ENCODE results near the gene HOXA7. TPM values are rescaled to one million over a fixed set of nuclear protein-coding genes. Genes with fewer than 3 reads are reported as not detected.

HOXA7 gene
- total and polyA plus RNA-seq, 12 donors = 0.04 TPM; not detected in 11

GRCh38 chr7:27200761-27201579 lies 44.5 kb upstream of the HOXA7 start:
- Histone ChIP-seq H3K4me3 (peak overlapping the region in 4 of 10 donors; percentile 19 to 44 (median 38)), H3K4me1 (peaks cover 0 to 50% (median 32%) of the 10 kb centered on the region in 9 donors), H3K27ac (no peak overlapping the region), H3K27me3 (peaks cover 60 to 98% (median 97%) of the 10 kb centered on the region in 7 donors), H3K36me3 (no peaks in the 10 kb centered on the region), H3K9me3 (no peaks in the 10 kb centered on the region)
- WGBS, 2 donors = 6 to 14% methylated on average over 14 of the region's 14 CpGs
- ATAC-seq (peak in 3 of 8 donors; percentile 15 to 56 (median 43)), DNase-seq (no peak)
- TF ChIP-seq, protein P1, sequence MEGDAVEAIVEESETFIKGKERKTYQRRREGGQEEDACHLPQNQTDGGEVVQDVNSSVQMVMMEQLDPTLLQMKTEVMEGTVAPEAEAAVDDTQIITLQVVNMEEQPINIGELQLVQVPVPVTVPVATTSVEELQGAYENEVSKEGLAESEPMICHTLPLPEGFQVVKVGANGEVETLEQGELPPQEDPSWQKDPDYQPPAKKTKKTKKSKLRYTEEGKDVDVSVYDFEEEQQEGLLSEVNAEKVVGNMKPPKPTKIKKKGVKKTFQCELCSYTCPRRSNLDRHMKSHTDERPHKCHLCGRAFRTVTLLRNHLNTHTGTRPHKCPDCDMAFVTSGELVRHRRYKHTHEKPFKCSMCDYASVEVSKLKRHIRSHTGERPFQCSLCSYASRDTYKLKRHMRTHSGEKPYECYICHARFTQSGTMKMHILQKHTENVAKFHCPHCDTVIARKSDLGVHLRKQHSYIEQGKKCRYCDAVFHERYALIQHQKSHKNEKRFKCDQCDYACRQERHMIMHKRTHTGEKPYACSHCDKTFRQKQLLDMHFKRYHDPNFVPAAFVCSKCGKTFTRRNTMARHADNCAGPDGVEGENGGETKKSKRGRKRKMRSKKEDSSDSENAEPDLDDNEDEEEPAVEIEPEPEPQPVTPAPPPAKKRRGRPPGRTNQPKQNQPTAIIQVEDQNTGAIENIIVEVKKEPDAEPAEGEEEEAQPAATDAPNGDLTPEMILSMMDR (IDR thresholded peaks at IDR 0.05) = no peak
- intact Hi-C loops (cut with DNase I) = loop anchor here in 6 of 10 donors (10.0 kb wide), 5 partner anchors 384 to 894 kb away; no protein-coding TSS in a partner anchor

- Histone ChIP-seq H3K4me3 (peak within 1 kb of the TSS in 8 of 10 donors; percentile 14 to 44 (median 31)), H3K4me1 (peaks cover 0 to 42% (median 24%) of the 10 kb centered on the region in 9 donors), H3K27me3 (peaks cover 51 to 98% (median 97%) of the 10 kb centered on the region in 7 donors), H3K27ac (no peak within 1 kb of the TSS), H3K36me3 (no peaks in the 10 kb centered on the region), H3K9me3 (no peaks in the 10 kb centered on the region)
- ATAC-seq (peak in 4 of 8 donors; percentile 18 to 55 (median 32)), DNase-seq (no peak)
- intact Hi-C loops (cut with DNase I) = loop anchor here (5.0 to 10.0 kb wide), 14 partner anchors 377 to 897 kb away; no protein-coding TSS in a partner anchor
- 2% methylated on average over 76 to 97 of the region's 99 CpGs for WGBS, 2 donors
- TF ChIP-seq, protein P1 (IDR thresholded peaks at IDR 0.05) = no peak
Observed at GRCh38 chr7:27199849-27200760, 43.6 kb upstream of the HOXA7 start, which contains the start of gene HOXA13. TSS of gene HOXA13 (minus strand) at chr7:27200091. CDS start at chr7:27200077, 14 bp downstream.

DNA sequence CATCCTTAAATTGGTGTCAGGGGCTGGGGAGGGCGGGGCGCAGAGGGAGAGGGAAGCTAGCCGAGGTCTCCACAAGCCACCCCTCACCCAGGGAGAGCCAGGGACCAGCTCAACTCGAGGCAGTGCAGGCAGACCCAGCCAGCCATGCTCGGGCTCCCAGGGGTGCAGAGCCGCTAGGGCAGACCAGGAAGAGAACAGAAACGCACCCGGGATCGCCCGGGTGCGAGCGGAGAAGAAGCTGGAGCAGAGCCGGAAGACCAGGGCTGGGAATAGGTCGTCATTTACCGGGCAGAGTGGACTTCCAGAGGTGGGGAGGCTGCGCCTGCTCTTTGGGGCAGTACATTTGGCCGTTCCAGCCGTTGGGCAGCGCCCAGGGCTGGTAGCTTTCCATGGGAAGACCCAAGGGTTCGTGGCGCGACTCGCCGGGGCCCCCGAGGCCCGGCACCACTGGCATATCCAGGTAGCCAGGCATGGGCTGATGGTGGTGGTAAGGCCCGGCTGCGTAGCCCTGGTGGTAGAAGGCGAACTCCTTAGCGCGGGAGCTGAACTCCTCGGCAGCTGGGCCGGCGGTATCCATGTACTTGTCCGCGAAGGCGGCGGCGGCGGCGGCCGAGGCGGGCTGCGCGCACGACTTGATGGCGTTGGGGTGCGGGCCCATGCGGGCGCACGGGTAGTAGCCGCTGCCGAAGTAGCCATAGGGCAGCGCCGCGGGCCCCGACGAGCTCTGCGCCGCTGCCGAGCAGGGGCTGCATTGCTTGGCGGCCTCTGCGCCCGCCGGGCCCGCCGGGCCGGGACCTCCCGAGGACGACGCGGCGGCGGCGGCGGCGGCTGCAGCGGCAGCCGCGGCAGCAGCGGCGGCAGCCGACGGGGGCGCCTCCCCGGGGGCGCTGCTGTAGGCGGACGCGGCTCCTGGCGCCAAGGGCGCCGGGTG lies 42.7 kb upstream of the HOXA7 start:
- intact Hi-C loops (cut with DNase I) = loop anchor here (5.0 to 10.0 kb wide), 11 partner anchors 378 to 898 kb away; no protein-coding TSS in a partner anchor
- H3K4me1 ChIP-seq = peaks cover 0 to 37% (median 20%) of the 10 kb centered on the region in 9 donors
- peak overlapping the region in 5 of 10 donors; percentile 3 to 27 (median 18) for H3K4me3 ChIP-seq
- H3K9me3 ChIP-seq = no peaks in the 10 kb centered on the region
- H3K36me3 ChIP-seq = no peaks in the 10 kb centered on the region
- DNase-seq (no peak), ATAC-seq (peak in 1 of 8 donors; percentile 10)
- no peak overlapping the region for H3K27ac ChIP-seq
- TF ChIP-seq, protein P1 (IDR thresholded peaks at IDR 0.05) = no peak
- WGBS, 2 donors = 1 to 3% methylated on average over 80 to 93 of the region's 93 CpGs
- H3K27me3 ChIP-seq = peaks cover 44 to 98% (median 97%) of the 10 kb centered on the region in 7 donors

All from heart right ventricle (tissue), 16 donors.